Measurements from ENCODE around the gene PCDHB12.
"Not testable (repeated sequence)": the region's sequence is repeated elsewhere in the genome, so short reads cannot be mapped to it uniquely, and the experiment has no call there.

The PCDHB12 gene

DNA sequence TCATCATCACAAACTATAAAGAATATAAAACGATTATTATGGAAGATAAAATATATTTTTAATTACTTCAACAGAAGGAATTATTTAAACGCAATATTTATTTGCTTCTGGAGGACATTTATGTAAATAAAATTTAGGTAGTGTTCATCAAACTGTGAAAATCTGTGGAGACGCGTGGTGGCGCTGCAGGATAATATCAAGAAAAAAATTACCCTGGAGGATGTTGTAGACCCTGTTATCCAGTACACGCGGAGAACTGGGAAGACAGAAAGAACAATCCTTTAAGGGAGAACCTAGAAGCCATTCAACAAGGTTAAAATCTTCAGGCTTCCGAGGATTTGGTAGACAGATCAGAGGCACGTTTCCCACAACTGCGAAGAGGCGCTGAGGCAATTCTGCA, at the start of gene PCDHB12:
TSS of gene PCDHB12 (plus strand) at position 242 of the 400 bp plus-strand sequence. CDS start 189 bp downstream, outside the sequence.
- TF ChIP-seq, protein P1, sequence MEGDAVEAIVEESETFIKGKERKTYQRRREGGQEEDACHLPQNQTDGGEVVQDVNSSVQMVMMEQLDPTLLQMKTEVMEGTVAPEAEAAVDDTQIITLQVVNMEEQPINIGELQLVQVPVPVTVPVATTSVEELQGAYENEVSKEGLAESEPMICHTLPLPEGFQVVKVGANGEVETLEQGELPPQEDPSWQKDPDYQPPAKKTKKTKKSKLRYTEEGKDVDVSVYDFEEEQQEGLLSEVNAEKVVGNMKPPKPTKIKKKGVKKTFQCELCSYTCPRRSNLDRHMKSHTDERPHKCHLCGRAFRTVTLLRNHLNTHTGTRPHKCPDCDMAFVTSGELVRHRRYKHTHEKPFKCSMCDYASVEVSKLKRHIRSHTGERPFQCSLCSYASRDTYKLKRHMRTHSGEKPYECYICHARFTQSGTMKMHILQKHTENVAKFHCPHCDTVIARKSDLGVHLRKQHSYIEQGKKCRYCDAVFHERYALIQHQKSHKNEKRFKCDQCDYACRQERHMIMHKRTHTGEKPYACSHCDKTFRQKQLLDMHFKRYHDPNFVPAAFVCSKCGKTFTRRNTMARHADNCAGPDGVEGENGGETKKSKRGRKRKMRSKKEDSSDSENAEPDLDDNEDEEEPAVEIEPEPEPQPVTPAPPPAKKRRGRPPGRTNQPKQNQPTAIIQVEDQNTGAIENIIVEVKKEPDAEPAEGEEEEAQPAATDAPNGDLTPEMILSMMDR (IDR thresholded peaks at IDR 0.05) = no peak
- DNase-seq (ENCODE audit: low spot score) = no peak

DNA sequence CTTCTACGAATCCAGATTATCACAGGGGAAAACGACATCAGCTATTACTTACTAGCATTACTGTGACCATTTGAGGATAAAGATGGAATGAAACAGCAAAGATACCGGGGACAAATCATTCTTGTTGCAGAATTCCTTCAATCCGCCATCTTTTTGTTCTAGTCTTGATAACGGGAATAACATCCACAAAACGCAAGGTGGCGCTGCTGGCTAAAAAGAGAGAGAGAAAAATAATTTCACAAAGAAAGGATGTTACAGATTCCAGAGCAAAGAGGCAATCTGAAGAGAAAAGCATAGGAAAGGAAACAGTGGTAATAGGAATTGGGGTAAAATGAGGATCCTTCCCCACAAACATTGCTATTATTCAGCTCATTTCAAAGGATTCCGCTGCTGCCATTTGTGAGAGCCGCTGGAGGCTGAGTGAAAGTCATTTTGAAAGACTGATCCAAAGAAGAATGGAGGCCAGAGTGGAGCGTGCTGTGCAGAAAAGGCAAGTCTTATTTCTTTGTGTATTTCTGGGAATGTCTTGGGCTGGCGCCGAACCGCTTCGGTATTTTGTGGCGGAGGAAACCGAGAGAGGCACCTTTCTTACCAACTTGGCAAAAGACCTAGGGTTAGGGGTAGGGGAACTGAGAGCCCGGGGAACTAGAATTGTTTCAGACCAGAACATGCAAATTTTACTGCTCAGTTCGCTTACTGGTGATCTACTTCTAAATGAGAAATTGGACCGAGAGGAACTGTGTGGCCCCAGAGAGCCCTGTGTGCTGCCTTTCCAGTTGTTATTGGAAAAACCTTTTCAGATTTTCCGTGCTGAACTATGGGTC, 35.9 kb upstream of the PCDHB12 start, which contains the start of gene PCDHB7:
TSS of gene PCDHB7 (plus strand) at position 264 of the 824 bp plus-strand sequence. CDS start at position 456, 192 bp downstream.
- no peak for DNase-seq (ENCODE audit: low spot score)
- peak within 1 kb of the TSS; percentile 48 for H3K4me3 ChIP-seq
- TF ChIP-seq, protein P1 (IDR thresholded peaks at IDR 0.05) = no peak
- no peak within 1 kb of the TSS for H3K27ac ChIP-seq

More for the DNA sequence above, at the start of gene PCDHB12:
- Histone ChIP-seq H3K4me3 (peak within 1 kb of the TSS; percentile 55), H3K27ac (no peak within 1 kb of the TSS)

DNA sequence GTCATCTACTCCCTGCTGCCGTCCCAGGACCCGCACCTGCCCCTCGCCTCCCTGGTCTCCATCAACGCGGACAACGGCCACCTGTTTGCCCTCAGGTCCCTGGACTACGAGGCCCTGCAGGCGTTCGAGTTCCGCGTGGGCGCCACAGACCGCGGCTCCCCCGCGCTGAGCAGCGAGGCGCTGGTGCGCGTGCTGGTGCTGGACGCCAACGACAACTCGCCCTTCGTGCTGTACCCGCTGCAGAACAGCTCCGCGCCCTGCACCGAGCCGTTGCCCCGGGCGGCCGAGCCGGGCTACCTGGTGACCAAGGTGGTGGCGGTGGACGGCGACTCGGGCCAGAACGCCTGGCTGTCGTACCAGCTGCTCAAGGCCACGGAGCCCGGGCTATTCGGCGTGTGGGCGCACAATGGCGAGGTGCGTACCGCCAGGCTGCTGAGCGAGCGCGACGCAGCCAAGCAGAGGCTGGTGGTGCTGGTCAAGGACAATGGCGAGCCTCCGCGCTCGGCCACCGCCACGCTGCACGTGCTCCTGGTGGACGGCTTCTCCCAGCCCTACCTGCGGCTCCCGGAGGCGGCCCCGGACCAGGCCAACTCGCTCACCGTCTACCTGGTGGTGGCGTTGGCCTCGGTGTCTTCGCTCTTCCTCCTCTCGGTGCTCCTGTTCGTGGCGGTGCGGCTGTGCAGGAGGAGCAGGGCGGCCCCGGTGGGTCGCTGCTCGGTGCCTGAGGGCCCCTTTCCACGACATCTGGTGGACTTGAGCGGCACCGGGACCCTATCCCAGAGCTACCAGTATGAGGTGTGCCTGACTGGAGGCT, 34.0 kb upstream of the PCDHB12 start:
- H3K4me3 ChIP-seq = peak overlapping the region; percentile 41
- DNase-seq (ENCODE audit: low spot score); H3K27ac ChIP-seq: not testable (repeated sequence)

DNA sequence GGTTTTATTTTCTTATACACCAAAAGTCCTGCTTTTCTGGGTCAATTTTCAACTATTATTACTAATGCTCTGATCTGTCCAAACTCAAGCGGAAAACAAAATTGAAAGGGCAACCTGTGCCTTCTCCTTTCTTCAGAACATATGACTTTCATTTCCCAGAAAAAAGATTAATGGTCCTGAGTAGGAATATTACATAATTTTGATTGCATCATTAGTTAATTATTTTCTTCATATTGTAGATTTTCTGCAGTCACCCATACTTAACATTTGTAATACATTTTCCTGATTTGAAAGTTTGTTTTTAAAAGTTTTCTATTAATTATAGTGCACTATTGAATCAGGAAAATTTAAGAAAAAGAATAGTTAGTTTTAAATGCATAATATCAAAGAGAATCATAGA, 32.6 kb upstream of the PCDHB12 start:
- Histone ChIP-seq H3K27ac (no peak overlapping the region), H3K4me3 (no peak overlapping the region)
- DNase-seq (ENCODE audit: low spot score) = no peak
- TF ChIP-seq, protein P1 (IDR thresholded peaks at IDR 0.05) = no peak

DNA sequence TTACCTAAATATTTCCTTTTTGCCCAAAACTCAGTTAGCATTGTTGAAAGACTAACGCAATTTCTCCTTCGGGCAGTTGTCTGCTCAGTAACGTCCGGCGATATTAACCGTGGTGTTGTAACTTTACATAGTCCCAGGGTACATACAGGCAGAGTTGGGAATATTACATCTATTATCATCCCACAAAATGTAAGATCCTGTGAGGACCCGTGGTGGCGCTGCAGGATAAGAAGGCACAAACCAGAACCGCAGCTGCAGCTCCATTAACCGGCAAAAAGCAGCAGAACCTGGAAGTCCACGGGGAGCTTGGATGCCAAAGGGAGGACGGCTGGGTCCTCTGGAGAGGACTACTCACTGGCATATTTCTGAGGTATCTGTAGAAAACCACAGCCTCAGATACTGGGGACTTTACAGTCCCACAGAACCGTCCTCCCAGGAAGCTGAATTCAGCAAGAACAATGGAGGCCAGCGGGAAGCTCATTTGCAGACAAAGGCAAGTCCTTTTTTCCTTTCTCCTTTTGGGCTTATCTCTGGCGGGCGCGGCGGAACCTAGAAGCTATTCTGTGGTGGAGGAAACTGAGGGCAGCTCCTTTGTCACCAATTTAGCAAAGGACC, 30.8 kb upstream of the PCDHB12 start, which contains the start of gene PCDHB8:
TSS of gene PCDHB8 (plus strand) at position 214 of the 615 bp plus-strand sequence. CDS start at position 459, 245 bp downstream.
- not testable (repeated sequence) for H3K27ac ChIP-seq; DNase-seq (ENCODE audit: low spot score); H3K4me3 ChIP-seq

DNA sequence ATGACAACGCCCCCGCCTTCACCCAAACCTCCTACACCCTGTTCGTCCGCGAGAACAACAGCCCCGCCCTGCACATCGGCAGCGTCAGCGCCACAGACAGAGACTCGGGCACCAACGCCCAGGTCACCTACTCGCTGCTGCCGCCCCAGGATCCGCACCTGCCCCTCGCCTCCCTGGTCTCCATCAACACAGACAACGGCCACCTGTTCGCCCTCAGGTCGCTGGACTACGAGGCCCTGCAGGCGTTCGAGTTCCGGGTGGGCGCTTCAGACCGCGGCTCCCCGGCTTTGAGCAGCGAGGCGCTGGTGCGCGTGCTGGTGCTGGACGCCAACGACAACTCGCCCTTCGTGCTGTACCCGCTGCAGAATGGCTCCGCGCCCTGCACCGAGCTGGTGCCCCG, 29.1 kb upstream of the PCDHB12 start:
- not testable (repeated sequence) for H3K27ac ChIP-seq; H3K4me3 ChIP-seq; DNase-seq (ENCODE audit: low spot score)

DNA sequence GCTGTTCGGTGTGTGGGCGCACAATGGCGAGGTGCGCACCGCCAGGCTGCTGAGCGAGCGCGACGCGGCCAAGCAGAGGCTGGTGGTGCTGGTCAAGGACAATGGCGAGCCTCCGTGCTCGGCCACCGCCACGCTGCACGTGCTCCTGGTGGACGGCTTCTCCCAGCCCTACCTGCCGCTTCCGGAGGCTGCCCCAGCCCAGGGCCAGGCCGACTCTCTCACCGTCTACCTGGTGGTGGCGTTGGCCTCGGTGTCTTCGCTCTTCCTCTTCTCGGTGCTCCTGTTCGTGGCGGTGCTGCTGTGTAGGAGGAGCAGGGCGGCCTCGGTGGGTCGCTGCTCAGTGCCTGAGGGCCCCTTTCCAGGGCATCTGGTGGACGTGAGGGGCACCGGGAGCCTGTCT, 28.6 kb upstream of the PCDHB12 start:
- H3K27ac ChIP-seq; H3K4me3 ChIP-seq; DNase-seq (ENCODE audit: low spot score): not testable (repeated sequence)

DNA sequence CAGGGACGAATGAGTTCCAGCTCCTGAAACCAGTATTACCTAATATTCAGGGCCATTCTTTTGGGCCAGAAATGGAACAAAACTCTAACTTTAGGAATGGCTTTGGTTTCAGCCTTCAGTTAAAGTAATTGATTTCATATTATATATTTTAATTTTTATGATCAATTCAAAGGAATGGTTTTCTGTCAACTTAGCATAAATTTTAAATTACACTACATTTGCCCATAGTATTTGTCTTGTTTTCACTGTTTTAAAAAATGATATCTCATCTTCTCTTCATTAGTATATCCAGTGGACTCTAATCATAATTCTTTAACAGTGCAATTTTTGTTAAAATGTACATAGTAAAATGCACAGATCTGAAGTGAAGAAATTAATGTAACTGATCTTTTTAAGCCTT, 28.2 kb upstream of the PCDHB12 start:
- no peak for DNase-seq (ENCODE audit: low spot score)
- TF ChIP-seq, protein P1 (IDR thresholded peaks at IDR 0.05) = no peak

More for the DNA sequence above, 28.2 kb upstream of the PCDHB12 start:
- Histone ChIP-seq H3K27ac (no peak overlapping the region), H3K4me3 (no peak overlapping the region)

Data from coronary artery (tissue), 2 donors.